CD14-positive monocyte (primary cell): Measurements from ENCODE around the gene LYZL4. TPM values are rescaled to one million over a fixed set of nuclear protein-coding genes. Genes with fewer than 3 reads are reported as not detected.

Source experiments
- DNase-seq, 3 donors: peaks; one replicate each; pipeline ENCODE4 v3.0.0-alpha.2; 2011 to 2022
- H2AFZ ChIP-seq: 2 replicates; pipeline ENCODE4 v1.6.0; 2012; ENCODE audit warnings: mild to moderate bottlenecking, low read depth, low read length, inconsistent platforms; ENCODE audit not compliant: insufficient read depth, poor library complexity, severe bottlenecking
- H3K27ac ChIP-seq, 2 donors: 1 replicate in 1 of 2; 2 replicates in 1 of 2; pipeline ENCODE4 v1.5.1; 2012 to 2013; ENCODE audit warnings: low read length in 2 of 2, control low read depth in 1 of 2, inconsistent platforms in 1 of 2, low read depth in 1 of 2, mild to moderate bottlenecking in 1 of 2
- H3K27me3 ChIP-seq, 2 donors: one replicate each; pipeline versions ENCODE4 v1.6.0 to v1.6.1; 2011 to 2013; ENCODE audit warnings: low read length in 2 of 2; ENCODE audit not compliant: control insufficient read depth in 2 of 2, insufficient read depth in 2 of 2
- H3K36me3 ChIP-seq, 2 donors: replicated peaks in 1 of 2; 1 replicate in 1 of 2; 2 replicates in 1 of 2; pipeline versions ENCODE4 v1.5.1 to v1.6.1; 2012 to 2013; ENCODE audit warnings: low read length in 2 of 2, control low read depth in 1 of 2, inconsistent platforms in 1 of 2, mild to moderate bottlenecking in 1 of 2; ENCODE audit not compliant: insufficient read depth in 2 of 2, control insufficient read depth in 1 of 2
- H3K4me1 ChIP-seq, 2 donors: 1 replicate in 1 of 2; 2 replicates in 1 of 2; pipeline versions ENCODE4 v1.5.1 to v1.6.1; 2012 to 2013; ENCODE audit warnings: low read length in 2 of 2, control low read depth in 1 of 2, inconsistent platforms in 1 of 2, mild to moderate bottlenecking in 1 of 2, moderate library complexity in 1 of 2; ENCODE audit not compliant: insufficient read depth in 2 of 2, control insufficient read depth in 1 of 2
- H3K4me2 ChIP-seq: replicated peaks from 2 replicates; pipeline ENCODE3; 2012; ENCODE audit warnings: low read length, moderate library complexity, mild to moderate bottlenecking; ENCODE audit not compliant: poor library complexity, severe bottlenecking; ENCODE audit errors: extremely low read depth
- H3K4me3 ChIP-seq, 3 experiments: fragments of 200-600 bp in 1 of 3; sonication (generic) in 1 of 3; replicated peaks in 1 of 3; 1 replicate in 2 of 3; 2 replicates in 1 of 3; pipeline ENCODE4 v1.5.1; 2011 to 2013; ENCODE audit warnings: low read length in 3 of 3, mild to moderate bottlenecking in 3 of 3, control low read depth in 2 of 3, low read depth in 2 of 3, inconsistent platforms in 1 of 3, moderate library complexity in 1 of 3
- H3K79me2 ChIP-seq: 2 replicates; pipeline ENCODE4 v1.6.0; 2012; ENCODE audit warnings: mild to moderate bottlenecking, control low read depth, inconsistent platforms, low read length, moderate library complexity; ENCODE audit not compliant: insufficient read depth
- H3K9ac ChIP-seq: 2 replicates; pipeline ENCODE4 v1.6.0; 2017; ENCODE audit warnings: low read length, mild to moderate bottlenecking; ENCODE audit not compliant: insufficient read depth, poor library complexity, severe bottlenecking
- H3K9me3 ChIP-seq, 2 donors: replicated peaks in 1 of 2; 1 replicate in 1 of 2; 2 replicates in 1 of 2; pipeline versions ENCODE4 v1.5.1 to v1.6.1; 2012 to 2013; ENCODE audit warnings: low read length in 2 of 2, control low read depth in 1 of 2; ENCODE audit not compliant: control insufficient read depth in 1 of 2, insufficient read depth in 1 of 2
- H4K20me1 ChIP-seq: 2 replicates; pipeline ENCODE4 v1.6.0; 2012; ENCODE audit warnings: mild to moderate bottlenecking, low read length, control low read depth, moderate library complexity; ENCODE audit not compliant: insufficient read depth
- H3K27ac Mint-ChIP-seq, 7 donors: one replicate each; pipeline ENCODE4 v1.8.0; 2020; ENCODE audit warnings: mild to moderate bottlenecking in 7 of 7, mixed read lengths in 7 of 7, moderate library complexity in 6 of 7, inconsistent platforms in 2 of 7
- H3K27me3 Mint-ChIP-seq, 3 donors: one replicate each; pipeline ENCODE4 v1.8.0; 2021 to 2022; ENCODE audit warnings: low read depth in 3 of 3, mild to moderate bottlenecking in 3 of 3, mixed read lengths in 3 of 3, moderate library complexity in 3 of 3, inconsistent platforms in 1 of 3
- H3K36me3 Mint-ChIP-seq, 2 donors: one replicate each; pipeline ENCODE4 v1.8.0; 2020; ENCODE audit warnings: mixed read lengths in 2 of 2, inconsistent platforms in 1 of 2, mild to moderate bottlenecking in 1 of 2
- H3K4me1 Mint-ChIP-seq: one replicate; pipeline ENCODE4 v1.8.0; 2020; ENCODE audit warnings: mild to moderate bottlenecking, mixed read lengths
- H3K4me3 Mint-ChIP-seq, 2 donors: one replicate each; pipeline ENCODE4 v1.8.0; 2020; ENCODE audit warnings: mild to moderate bottlenecking in 2 of 2, mixed read lengths in 2 of 2, moderate library complexity in 1 of 2
- H3K9me3 Mint-ChIP-seq, 7 donors: one replicate each; pipeline ENCODE4 v1.8.0; 2020 to 2022; ENCODE audit warnings: mixed read lengths in 7 of 7, mild to moderate bottlenecking in 6 of 7, moderate library complexity in 6 of 7, inconsistent platforms in 2 of 7
- WGBS: methylation state at CpG from one replicate; pipeline ENCODE4 v1.1.5; 2013; ENCODE audit warnings: missing lambda C conversion rate; ENCODE audit not compliant: insufficient coverage; 5-methylcytosine and 5-hydroxymethylcytosine counted together
- intact Hi-C, 2 donors: fragments of 100-400 bp; cut with micrococcal nuclease; formaldehyde crosslinking; loops; one replicate each; pipeline versions ENCODE4 v1.15.0 to v1.15.1; 2023
- polyA plus RNA-seq, 3 donors: library from polyadenylated mRNA; depleted of rRNA in 1 of 3; unstranded in 2 of 3; stranded (reverse) in 1 of 3; fragments of 300-500 nt in 2 of 3; fragments of >200 nt in 1 of 3; fragmentation: Illumina TruSeq in 2 of 3; gene quantifications; 1 replicate in 2 of 3; 2 replicates in 1 of 3; pipeline ENCODE4 v1.2.3, GENCODE V29; 2012 to 2021
- TF ChIP-seq, protein P1 (sequence below): fragments of 200-600 bp; IDR thresholded peaks from one replicate; pipeline ENCODE4 v1.8.0; 2022; ENCODE audit warnings: antibody characterized with exemption, mild to moderate bottlenecking

LYZL4 gene
- polyA plus RNA-seq, 3 donors, result not detected

- Histone ChIP-seq H3K9ac (no peak overlapping the region), H3K4me1 (no peaks in the 10 kb centered on the region), H3K9me3 (no peaks in the 10 kb centered on the region), H3K27ac (no peak overlapping the region), H3K79me2 (no peaks in the 10 kb centered on the region), H3K27me3 (no peaks in the 10 kb centered on the region), H4K20me1 (no peaks in the 10 kb centered on the region), H3K4me2 (no peak overlapping the region), H3K4me3 (no peak overlapping the region), H3K36me3 (no peaks in the 10 kb centered on the region), H2AFZ (no peak overlapping the region)
- no peak for DNase-seq
- TF ChIP-seq, protein P1, sequence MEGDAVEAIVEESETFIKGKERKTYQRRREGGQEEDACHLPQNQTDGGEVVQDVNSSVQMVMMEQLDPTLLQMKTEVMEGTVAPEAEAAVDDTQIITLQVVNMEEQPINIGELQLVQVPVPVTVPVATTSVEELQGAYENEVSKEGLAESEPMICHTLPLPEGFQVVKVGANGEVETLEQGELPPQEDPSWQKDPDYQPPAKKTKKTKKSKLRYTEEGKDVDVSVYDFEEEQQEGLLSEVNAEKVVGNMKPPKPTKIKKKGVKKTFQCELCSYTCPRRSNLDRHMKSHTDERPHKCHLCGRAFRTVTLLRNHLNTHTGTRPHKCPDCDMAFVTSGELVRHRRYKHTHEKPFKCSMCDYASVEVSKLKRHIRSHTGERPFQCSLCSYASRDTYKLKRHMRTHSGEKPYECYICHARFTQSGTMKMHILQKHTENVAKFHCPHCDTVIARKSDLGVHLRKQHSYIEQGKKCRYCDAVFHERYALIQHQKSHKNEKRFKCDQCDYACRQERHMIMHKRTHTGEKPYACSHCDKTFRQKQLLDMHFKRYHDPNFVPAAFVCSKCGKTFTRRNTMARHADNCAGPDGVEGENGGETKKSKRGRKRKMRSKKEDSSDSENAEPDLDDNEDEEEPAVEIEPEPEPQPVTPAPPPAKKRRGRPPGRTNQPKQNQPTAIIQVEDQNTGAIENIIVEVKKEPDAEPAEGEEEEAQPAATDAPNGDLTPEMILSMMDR, result no peak
- Mint-ChIP-seq H3K4me1 (peaks cover 3% of the 10 kb centered on the region), H3K27ac (no peak overlapping the region), H3K36me3 (no peaks in the 10 kb centered on the region), H3K4me3 (no peak overlapping the region), H3K27me3 (peaks cover 2 to 9% (median 8%) of the 10 kb centered on the region in 3 donors), H3K9me3 (no peaks in the 10 kb centered on the region)
- 40% methylated on average over 5 of the region's 10 CpGs for WGBS
- intact Hi-C loops, result no loop called here
Observed at GRCh38 chr3:42387802-42388651, 22.4 kb downstream of the LYZL4 start.

DNA sequence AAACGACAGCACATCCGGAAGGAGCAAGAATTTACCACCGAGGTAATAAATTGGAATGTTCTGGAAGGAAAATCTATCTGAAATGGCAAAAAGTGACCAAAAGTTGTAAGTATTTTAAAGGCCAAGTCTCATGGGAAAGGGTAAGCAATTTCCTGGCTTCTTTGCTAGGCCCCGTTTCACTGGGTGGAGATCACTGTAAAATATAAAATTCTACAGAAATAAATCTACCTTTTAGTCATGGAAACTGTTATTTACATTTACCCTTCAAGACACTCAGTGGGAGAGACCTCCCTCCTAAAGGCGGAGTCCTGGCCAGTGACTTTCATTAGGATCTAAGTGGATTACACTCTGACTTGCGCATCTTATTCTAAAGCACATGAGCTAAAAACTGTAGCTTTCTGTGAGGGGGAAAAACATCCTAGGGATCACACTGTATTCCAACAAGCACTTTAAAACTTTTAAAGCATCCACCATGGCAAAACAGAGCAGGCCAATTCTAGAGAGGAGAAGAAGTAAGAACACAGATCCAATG lies 28.8 kb downstream of the LYZL4 start:
- DNase-seq, result no peak
- 100% methylated on average over 3 of the region's 6 CpGs for WGBS
- H4K20me1 ChIP-seq, result no peaks in the 10 kb centered on the region
- no peaks in the 10 kb centered on the region for H3K79me2 ChIP-seq
- no peak overlapping the region for H3K9ac ChIP-seq
- intact Hi-C loops, result no loop called here
- no peak overlapping the region for H3K4me3 ChIP-seq
- no peak overlapping the region for H3K4me2 ChIP-seq
- H3K9me3 Mint-ChIP-seq, result no peaks in the 10 kb centered on the region
- H3K9me3 ChIP-seq, result no peaks in the 10 kb centered on the region
- no peak overlapping the region for H2AFZ ChIP-seq
- H3K27ac ChIP-seq, result no peak overlapping the region
- TF ChIP-seq, protein P1, result no peak
- no peak overlapping the region for H3K27ac Mint-ChIP-seq
- peaks cover 2% of the 10 kb centered on the region for H3K4me1 Mint-ChIP-seq
- H3K36me3 ChIP-seq, result no peaks in the 10 kb centered on the region
- no peaks in the 10 kb centered on the region for H3K27me3 ChIP-seq
- H3K4me3 Mint-ChIP-seq, result no peak overlapping the region
- H3K4me1 ChIP-seq, result peaks cover under 1 to 2% of the 10 kb centered on the region in 2 donors
- H3K27me3 Mint-ChIP-seq, result peaks cover 4 to 5% (median 5%) of the 10 kb centered on the region in 3 donors
- no peaks in the 10 kb centered on the region for H3K36me3 Mint-ChIP-seq
